ENCODE results near the gene DPH5.
"Not testable (repeated sequence)": the region's sequence is repeated elsewhere in the genome, so short reads cannot be mapped to it uniquely, and the experiment has no call there.

Gene DPH5

GRCh38 chr1:100950781-100951180 is 74.8 kb downstream of the DPH5 start:
- H3K36me3 ChIP-seq (ENCODE audit: low read length): no peaks in the 10 kb centered on the region
- H3K27me3 ChIP-seq (ENCODE audit: low read length): no peaks in the 10 kb centered on the region
- no peak for TF ChIP-seq EZH2phosphoT487 (conservative IDR thresholded peaks at IDR 0.05; ENCODE audit: low read length)
- H3K9me3 ChIP-seq (ENCODE audit: insufficient read depth, low read length): no peaks in the 10 kb centered on the region
- H3K27ac ChIP-seq (ENCODE audit: low read depth, low read length): no peak overlapping the region
- no peaks in the 10 kb centered on the region for H4K20me1 ChIP-seq (ENCODE audit: low read depth, low read length)
- 0 out of 2 replicates have a peak, but pooled peaks cover 6% of the 10 kb centered on the region for H3F3A ChIP-seq (ENCODE audit: insufficient read depth)
- H3K79me2 ChIP-seq (ENCODE audit: insufficient read depth, low read length): no peaks in the 10 kb centered on the region
- H3K9me2 ChIP-seq (replicated peaks; ENCODE audit: insufficient read depth, low read length): no peaks in the 10 kb centered on the region
- H3K4me2 ChIP-seq (ENCODE audit: low read depth, low read length, poor library complexity, severe bottlenecking): no peak overlapping the region
- H2AFZ ChIP-seq (ENCODE audit: low read depth, low read length, severe bottlenecking): no peak overlapping the region
- H3K4me3 ChIP-seq (ENCODE audit: insufficient read depth, low read length, poor library complexity, severe bottlenecking): no peak overlapping the region
- no peak overlapping the region for H3K9ac ChIP-seq (ENCODE audit: low read length)

DNA sequence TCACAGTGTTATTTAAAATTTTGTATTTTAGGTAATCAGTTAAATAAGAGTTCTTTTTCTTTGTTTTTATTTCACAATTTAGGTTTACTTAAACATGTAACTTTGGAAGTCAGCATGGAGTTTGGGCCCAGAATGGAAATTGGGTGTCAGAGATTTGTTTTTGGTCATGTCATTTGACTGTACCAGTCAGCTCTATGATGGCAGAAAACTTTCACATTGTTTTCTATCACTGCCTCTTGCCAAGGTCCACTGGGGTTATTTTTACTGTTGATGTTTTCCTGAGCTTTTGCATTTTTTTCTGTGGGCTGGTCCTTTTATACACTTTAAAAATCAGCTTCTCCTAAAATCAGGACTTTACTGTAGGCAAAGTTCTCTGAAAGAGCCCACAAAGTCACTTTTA is 75.2 kb downstream of the DPH5 start:
- no peak overlapping the region for H3K4me2 ChIP-seq (ENCODE audit: low read depth, low read length, poor library complexity, severe bottlenecking)
- H3K9ac ChIP-seq (ENCODE audit: low read length): no peak overlapping the region
- H3K79me2 ChIP-seq (ENCODE audit: insufficient read depth, low read length): no peaks in the 10 kb centered on the region
- no peaks in the 10 kb centered on the region for H3K9me3 ChIP-seq (ENCODE audit: insufficient read depth, low read length)
- H4K20me1 ChIP-seq (ENCODE audit: low read depth, low read length): no peaks in the 10 kb centered on the region
- TF ChIP-seq CTCF (IDR thresholded peaks at IDR 0.05; ENCODE audit: insufficient read depth, low read length, poor library complexity, severe bottlenecking) (no peak), EZH2phosphoT487 (conservative IDR thresholded peaks at IDR 0.05; ENCODE audit: low read length) (no peak)
- 0 out of 2 replicates have a peak, but pooled peaks cover 5% of the 10 kb centered on the region for H3F3A ChIP-seq (ENCODE audit: insufficient read depth)
- H3K27me3 ChIP-seq (ENCODE audit: low read length): no peaks in the 10 kb centered on the region
- no peak overlapping the region for H3K27ac ChIP-seq (ENCODE audit: low read depth, low read length)
- no peak overlapping the region for H3K4me3 ChIP-seq (ENCODE audit: insufficient read depth, low read length, poor library complexity, severe bottlenecking)
- H3K36me3 ChIP-seq (ENCODE audit: low read length): no peaks in the 10 kb centered on the region
- H2AFZ ChIP-seq (ENCODE audit: low read depth, low read length, severe bottlenecking): no peak overlapping the region
- no peaks in the 10 kb centered on the region for H3K9me2 ChIP-seq (replicated peaks; ENCODE audit: insufficient read depth, low read length)

DNA sequence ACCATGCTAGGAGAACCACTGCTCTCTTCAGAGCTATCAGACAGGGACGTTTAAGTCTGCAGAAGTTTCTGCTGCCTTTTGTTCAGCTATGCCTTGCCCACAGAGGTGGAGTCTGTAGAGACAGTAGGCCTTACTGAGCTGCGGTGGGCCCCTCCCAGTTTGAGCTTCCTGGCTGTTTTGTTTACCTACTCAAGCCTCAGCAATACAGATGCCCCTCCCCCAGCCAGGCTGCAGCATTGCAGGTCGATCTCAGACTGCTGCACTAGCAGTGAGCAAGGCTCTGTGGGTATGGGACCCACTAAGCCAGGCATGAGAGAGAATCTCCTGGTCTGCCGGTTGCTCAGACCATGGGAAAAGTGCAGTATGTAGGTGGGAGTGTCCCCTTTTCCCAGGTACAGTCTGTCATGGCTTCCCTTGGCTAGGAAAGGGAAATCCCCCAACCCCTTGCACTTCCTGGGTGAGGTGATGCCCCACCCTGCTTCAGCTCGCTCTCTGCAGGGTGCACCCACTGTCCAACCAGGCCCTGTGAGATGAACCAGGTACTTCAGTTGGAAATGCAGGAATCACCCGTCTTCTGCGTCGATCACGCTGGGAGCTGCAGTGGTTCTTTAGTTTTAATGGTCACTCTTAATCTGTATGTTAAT is 75.9 kb downstream of the DPH5 start:
- H3K27ac ChIP-seq (ENCODE audit: low read depth, low read length); H4K20me1 ChIP-seq (ENCODE audit: low read depth, low read length); H3K4me2 ChIP-seq (ENCODE audit: low read depth, low read length, poor library complexity, severe bottlenecking); H3K27me3 ChIP-seq (ENCODE audit: low read length); H3K79me2 ChIP-seq (ENCODE audit: insufficient read depth, low read length); H3K36me3 ChIP-seq (ENCODE audit: low read length); H3K9ac ChIP-seq (ENCODE audit: low read length); H3K9me2 ChIP-seq (replicated peaks; ENCODE audit: insufficient read depth, low read length); H3K4me3 ChIP-seq (ENCODE audit: insufficient read depth, low read length, poor library complexity, severe bottlenecking); H2AFZ ChIP-seq (ENCODE audit: low read depth, low read length, severe bottlenecking); H3F3A ChIP-seq (ENCODE audit: insufficient read depth); H3K9me3 ChIP-seq (ENCODE audit: insufficient read depth, low read length): not testable (repeated sequence)

DNA sequence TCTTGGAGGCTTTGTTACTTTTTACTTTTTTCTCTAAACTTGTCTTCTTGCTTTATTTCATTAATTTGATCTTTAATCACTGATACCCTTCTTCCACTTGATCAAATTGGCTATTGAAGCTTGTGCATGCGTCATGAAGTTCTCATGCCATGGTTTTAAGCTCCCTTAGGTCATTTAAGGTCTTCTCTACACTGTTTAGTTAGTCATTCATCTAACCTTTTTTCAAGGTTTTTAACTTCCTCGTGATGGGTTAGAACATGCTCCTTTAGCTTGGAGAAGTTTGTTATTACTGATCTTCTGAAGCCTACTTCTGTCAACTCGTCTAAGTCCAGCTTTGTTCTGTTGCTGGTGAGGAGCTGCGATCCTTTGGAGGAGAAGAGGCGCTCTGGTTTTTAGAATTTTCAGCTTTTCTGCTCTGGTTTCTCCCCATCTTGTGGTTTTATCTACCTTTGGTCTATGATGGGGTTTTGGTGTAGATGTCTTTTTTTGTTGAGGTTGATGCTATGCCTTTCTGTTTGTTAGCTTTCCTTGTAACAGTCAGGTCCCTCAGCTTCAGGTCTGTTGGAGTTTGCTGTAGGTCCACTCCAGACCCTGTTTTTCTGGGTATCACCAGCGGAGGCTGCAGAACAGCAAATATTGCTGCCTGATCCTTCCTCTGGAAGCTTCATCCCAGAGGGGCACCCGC is 76.7 kb downstream of the DPH5 start:
- not testable (repeated sequence) for H3K4me3 ChIP-seq (ENCODE audit: insufficient read depth, low read length, poor library complexity, severe bottlenecking); H3F3A ChIP-seq (ENCODE audit: insufficient read depth); H4K20me1 ChIP-seq (ENCODE audit: low read depth, low read length); H3K9me2 ChIP-seq (replicated peaks; ENCODE audit: insufficient read depth, low read length); H3K27me3 ChIP-seq (ENCODE audit: low read length); H3K36me3 ChIP-seq (ENCODE audit: low read length); H2AFZ ChIP-seq (ENCODE audit: low read depth, low read length, severe bottlenecking); H3K27ac ChIP-seq (ENCODE audit: low read depth, low read length); H3K9ac ChIP-seq (ENCODE audit: low read length); H3K9me3 ChIP-seq (ENCODE audit: insufficient read depth, low read length); H3K79me2 ChIP-seq (ENCODE audit: insufficient read depth, low read length); H3K4me2 ChIP-seq (ENCODE audit: low read depth, low read length, poor library complexity, severe bottlenecking)

DNA sequence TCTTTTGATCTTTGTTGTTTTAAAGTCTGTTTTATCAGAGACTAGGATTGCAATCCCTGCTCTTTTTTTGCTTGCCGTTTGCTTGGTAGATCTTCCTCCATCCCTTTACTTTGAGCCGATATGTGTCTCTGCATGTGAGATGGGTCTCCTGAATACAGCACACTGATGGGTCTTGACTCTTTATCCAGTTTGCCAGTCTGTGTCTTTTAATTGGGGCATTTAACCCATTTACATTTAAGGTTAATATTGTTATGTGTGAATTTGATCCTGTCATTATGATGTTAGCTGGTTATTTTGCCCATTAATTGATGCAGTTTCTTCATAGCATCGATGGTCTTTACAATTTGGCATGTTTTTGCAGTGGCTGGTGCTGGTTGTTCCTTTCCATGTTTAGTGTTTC is 77.8 kb downstream of the DPH5 start:
- H2AFZ ChIP-seq (ENCODE audit: low read depth, low read length, severe bottlenecking); H4K20me1 ChIP-seq (ENCODE audit: low read depth, low read length); H3F3A ChIP-seq (ENCODE audit: insufficient read depth); H3K4me3 ChIP-seq (ENCODE audit: insufficient read depth, low read length, poor library complexity, severe bottlenecking); H3K9me2 ChIP-seq (replicated peaks; ENCODE audit: insufficient read depth, low read length); H3K9ac ChIP-seq (ENCODE audit: low read length); H3K4me2 ChIP-seq (ENCODE audit: low read depth, low read length, poor library complexity, severe bottlenecking); H3K27ac ChIP-seq (ENCODE audit: low read depth, low read length); H3K27me3 ChIP-seq (ENCODE audit: low read length); H3K9me3 ChIP-seq (ENCODE audit: insufficient read depth, low read length); H3K36me3 ChIP-seq (ENCODE audit: low read length); H3K79me2 ChIP-seq (ENCODE audit: insufficient read depth, low read length): not testable (repeated sequence)

DNA sequence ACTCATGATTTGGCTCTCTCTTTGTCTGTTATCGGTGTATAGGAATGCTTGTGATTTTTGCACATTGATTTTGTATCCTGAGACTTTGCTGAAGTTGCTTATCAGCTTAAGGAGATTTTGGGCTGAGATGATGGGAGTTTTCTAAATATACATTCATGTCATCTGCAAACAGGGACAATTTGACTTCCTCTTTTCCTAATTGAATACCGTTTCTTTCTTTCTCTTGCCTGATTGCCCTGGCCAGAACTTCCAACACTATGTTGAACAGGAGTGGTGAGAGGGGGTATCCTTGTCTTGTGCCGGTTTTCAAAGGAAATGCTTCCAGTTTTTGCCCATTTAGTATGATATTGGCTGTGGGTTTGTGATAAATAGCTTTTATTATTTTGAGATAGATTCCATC is 79.5 kb downstream of the DPH5 start:
- not testable (repeated sequence) for H3K27ac ChIP-seq (ENCODE audit: low read depth, low read length); H3K9me2 ChIP-seq (replicated peaks; ENCODE audit: insufficient read depth, low read length); H3F3A ChIP-seq (ENCODE audit: insufficient read depth); H4K20me1 ChIP-seq (ENCODE audit: low read depth, low read length); H3K9ac ChIP-seq (ENCODE audit: low read length); H3K4me3 ChIP-seq (ENCODE audit: insufficient read depth, low read length, poor library complexity, severe bottlenecking); H3K9me3 ChIP-seq (ENCODE audit: insufficient read depth, low read length); H3K79me2 ChIP-seq (ENCODE audit: insufficient read depth, low read length); H3K4me2 ChIP-seq (ENCODE audit: low read depth, low read length, poor library complexity, severe bottlenecking); H3K36me3 ChIP-seq (ENCODE audit: low read length); H2AFZ ChIP-seq (ENCODE audit: low read depth, low read length, severe bottlenecking); H3K27me3 ChIP-seq (ENCODE audit: low read length)

All from SU-DHL-6 (cell line).